ENCODE measurements around the gene BRD7.

The BRD7 gene

GRCh38 chr16:50271148-50272041 lies 97.4 kb downstream of the BRD7 start:
- FAIRE-seq: no peak

GRCh38 chr16:50270510-50271147 lies 98.2 kb downstream of the BRD7 start:
- no peak for FAIRE-seq

GRCh38 chr16:50269769-50270509 lies 98.8 kb downstream of the BRD7 start:
- no peak for FAIRE-seq

GRCh38 chr16:50269061-50269705 lies 99.6 kb downstream of the BRD7 start:
- no peak for FAIRE-seq

- no peak for FAIRE-seq
These were observed 100.4 kb downstream of the BRD7 start for GRCh38 chr16:50268352-50268751.

- no peak for FAIRE-seq
These were observed 101.1 kb downstream of the BRD7 start for GRCh38 chr16:50267651-50268050.

GRCh38 chr16:50267151-50267631 lies 101.6 kb downstream of the BRD7 start:
- FAIRE-seq: no peak

GRCh38 chr16:50266337-50267091 lies 102.3 kb downstream of the BRD7 start, which contains the start of gene ADCY7:
TSS of gene ADCY7 (plus strand) at chr16:50266551. CDS start at chr16:50288180, 21,629 bp downstream.
- no peak for FAIRE-seq

All from endometrium (tissue), 2 donors.